HG03159 (cell line): ENCODE results near the gene MYF6.
A peak's percentile ranks its signal among the peaks of the same experiment; 100 is the strongest.
"Not testable (repeated sequence)": the region's sequence is repeated elsewhere in the genome, so short reads cannot be mapped to it uniquely, and the experiment has no call there.

ENCODE experiments used
- ATAC-seq: cut with Tn5 transposase; IDR thresholded peaks from one replicate; pipeline ENCODE4 v1.9.1; 2021; ENCODE audit warnings: mild to moderate bottlenecking, moderate library complexity; ENCODE audit not compliant: unreplicated experiment

MYF6 gene

DNA sequence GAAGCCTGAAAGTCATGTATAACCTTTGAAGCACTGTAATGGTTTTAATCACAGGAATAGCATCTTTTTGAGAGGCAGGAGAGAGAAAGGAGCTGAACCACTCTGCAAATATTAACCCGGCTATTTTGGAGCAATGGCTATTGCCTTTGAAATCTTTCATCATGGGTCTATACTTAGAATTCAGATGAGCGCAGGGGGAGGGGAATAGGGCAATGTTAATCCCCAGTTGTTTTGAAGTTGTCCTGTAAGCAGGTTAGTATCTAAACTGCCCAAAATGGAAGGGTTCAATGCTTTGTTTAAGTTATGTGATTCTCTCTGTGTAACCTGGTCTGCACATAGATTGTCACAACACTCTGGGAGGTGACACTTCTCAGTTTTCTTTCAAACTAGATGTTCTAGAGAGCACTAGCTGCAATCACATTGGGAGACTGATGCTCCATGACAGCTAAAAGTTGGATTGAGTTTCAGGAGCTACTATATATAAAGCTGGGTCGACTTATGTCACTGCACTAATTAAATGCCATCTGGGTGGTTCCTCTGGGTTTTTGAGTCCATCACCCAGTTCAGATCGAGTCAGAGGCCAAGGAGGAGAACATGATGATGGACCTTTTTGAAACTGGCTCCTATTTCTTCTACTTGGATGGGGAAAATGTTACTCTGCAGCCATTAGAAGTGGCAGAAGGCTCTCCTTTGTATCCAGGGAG, at the start of gene MYF6:
Gene MYF6 (plus strand): TSS at position 509 of the 704 bp plus-strand sequence. CDS start 86 bp downstream, at position 595.
- ATAC-seq, result no peak

DNA sequence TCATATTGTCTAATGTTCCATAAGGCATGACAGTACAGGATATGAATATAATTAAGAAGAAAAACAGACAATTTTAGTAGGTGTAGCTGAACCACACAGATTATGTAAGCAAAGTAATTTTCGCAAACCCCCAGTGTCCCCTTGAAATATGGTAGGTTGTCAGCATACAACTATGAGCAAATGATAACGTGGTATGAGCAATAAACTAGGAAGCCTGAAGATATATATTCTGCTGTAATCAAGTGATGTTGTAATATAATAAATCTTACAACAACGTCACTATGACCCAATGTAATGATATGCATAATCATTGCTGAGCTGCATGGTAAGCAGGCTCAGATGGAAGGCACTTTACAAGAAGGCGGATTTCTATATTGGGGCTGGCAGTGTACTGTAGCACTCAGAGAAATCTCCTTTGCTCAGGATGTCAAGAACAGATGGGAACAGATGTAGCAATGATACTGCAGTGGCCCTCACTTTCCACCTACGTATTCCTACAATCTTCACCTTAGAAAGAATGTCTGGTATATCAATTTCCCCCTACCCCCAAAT, 47.8 kb upstream of the MYF6 start:
- no peak for ATAC-seq

DNA sequence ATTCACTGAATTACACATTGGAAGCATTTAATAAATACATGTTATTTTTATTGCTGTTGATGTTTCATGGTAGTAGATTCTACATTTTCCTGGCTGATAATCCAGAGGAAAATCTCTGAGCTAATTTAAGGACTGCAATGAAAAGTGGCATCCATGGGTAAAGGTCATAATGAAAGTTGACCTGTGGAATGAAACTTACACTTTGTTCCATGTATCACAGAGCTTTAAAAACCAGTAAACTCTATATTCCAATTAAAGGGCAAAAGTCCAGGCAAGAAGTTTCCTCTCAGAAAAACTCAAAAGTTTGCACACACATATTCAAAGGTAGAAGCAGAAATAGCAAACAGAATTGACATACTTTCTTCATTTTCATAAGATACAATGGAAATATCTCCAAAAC, 44.8 kb upstream of the MYF6 start:
- ATAC-seq, result no peak

DNA sequence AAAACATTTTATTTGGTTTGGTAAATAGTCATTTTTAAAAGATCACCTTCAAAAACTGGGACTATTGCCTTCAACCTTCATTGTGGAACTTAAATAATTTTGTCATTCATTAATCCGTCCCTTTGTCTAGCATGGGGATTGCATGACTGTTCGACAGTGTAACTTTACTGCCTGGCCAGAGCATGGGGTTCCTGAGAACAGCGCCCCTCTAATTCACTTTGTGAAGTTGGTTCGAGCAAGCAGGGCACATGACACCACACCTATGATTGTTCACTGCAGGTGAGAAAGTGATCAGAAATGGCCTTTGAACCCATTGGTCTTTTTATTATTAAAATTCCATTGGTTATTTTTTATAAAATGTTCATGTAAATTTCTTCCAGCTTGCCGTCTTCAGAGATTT, 37.2 kb upstream of the MYF6 start:
- ATAC-seq, result no peak

DNA sequence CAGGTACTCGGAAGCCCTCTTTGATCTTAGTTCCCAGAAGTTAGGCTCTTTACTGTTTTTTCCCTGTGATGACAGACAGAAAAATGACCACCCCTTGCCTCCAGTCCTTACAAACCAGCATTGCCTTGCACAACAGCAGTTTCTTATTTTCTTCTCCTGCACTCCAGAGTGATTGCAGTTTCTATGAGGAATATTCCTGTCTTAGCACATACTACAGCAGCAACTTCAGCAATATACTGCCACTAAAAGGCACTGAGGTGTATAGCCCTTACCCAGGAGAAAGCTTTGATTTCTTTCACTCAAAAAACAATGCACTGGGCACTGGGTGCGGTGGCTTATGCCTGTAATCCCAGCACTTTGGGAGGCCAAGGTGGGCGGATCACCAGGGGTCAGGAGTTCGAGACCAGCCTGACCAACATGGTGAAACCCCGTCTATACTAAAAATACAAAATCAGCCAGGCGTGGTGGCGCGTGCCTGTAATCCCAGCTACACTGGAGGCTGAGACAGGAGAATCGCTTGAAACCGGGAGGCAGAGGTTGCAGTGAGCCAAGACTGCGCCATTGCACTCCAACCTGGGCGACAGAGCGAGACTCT, 31.3 kb upstream of the MYF6 start:
- not testable (repeated sequence) for ATAC-seq

DNA sequence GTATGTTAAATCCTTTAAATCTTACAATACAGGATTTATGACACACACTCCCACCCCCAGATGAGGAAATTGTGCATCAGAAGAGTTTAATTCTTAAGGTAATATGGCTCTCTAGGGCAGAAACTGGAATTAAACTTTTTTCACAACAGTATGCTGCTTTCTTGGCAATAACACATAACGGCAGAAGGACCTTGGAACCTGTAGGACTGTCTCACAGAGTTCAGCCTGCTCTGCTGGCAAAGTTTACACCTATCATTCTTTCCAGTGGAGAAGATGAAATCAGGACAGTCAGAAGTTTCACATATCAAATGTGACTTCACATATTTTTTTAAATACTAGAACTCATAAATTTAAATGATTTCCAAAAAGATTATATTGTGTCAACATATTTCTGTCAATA, 30.6 kb upstream of the MYF6 start:
- ATAC-seq, result no peak

DNA sequence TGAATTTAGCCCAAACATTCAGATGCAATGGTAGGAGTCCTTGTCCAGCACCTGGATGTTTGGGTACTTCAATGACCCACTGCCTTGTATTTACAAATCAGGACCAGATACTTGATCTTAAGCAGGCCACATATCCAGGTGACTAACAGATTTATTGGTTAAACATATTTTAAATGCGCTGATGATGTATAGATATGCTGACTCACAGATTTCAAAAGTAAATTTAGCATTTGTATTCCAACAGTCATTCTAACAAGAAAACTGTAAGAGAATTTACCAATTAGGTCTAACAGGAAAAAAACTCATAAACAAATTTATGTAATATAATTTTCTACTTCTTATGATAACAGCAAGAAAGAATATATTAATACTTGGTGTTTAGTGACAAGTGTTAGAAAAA, 29.4 kb upstream of the MYF6 start:
- ATAC-seq, result no peak

DNA sequence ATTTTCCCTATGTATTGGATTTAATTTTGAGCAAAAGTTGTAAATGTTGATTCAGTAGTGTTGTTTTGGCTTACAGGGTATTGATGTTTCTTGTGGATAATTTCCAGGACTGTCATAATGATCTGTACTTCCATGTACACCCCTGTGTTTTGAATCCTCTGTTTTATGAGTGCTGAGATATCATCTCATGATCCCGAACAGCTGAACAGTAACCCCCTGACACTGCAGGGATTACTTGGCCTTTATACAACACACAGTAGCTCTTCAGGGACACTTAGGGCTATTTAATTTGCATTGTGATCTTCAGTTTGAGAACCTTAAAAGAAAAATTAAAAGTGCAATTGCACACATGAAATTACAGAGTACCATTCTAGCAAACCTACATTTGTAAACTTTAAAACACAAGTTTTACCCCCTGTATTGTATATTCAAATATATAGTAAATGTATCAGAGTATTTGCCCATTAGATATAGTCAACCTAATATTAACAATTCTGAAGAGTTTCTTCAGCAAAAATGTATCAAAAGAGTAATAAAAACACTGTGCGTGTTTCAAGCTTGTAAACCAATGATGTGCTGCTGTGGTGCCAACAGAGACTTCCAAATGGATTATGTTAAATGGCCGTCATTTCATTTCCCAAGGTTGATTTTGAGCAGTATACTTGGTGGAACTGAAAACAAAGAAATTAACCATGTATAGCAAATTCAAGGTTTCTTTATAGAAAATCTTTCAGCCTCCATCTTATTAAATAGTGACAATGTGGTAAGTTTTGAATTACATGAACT, 27.9 kb upstream of the MYF6 start:
- no peak for ATAC-seq

DNA sequence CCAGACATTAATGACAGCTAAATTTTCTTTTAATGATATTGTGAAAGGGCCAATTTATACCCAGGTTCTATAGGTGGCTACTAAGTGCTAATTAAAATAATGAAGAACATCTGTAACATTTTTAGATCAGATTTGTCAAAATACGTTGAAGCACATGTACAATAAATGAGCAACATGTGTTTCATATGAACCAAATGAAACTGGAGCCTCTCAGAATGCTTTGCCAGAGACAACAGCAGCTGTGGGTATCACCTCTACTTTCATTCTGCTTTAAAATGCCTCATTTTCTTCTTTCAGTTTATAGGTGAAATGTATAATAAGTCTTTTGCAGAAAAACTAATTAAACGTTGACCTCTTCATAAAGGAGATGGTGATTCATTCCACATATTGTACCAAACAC, 26.1 kb upstream of the MYF6 start:
- ATAC-seq, result no peak

DNA sequence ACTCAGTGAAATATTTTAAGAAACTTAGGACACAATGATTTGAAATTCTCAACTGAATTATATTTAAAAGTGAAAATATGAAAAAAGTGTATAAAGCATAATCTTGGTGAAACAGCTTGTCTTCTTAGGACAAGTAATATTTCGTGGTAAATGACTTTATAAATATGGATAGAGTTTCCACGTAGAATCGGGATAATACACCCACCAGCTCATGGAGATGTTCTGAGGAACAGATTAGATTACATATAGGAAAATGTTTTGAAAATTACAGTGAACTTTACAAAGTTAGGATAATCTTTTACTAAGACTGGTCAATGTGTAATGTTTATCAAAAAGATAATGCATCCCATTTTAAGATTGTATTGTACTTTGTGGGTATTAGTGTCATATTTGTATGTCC, 25.6 kb upstream of the MYF6 start:
- no peak for ATAC-seq

DNA sequence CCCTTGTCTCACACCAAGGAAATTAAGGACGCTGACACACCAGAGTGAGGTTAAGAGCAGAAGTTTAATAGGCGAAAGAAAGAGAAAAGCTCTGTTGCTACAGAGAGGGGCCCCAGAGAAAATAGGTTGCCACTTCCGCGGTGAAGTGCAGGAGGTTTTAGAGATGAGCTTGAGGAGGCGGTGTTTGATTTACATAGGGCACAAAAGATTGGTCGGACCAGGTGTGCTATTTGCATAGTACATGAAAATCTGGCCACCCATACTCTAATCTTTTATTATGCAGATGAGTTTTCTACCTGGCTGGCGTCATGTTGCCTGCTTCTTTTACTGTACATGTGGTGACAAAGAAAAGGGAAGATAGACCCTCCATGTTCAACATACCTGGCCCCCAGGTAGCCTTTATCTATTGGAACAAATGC, 23.3 kb upstream of the MYF6 start:
- no peak for ATAC-seq

DNA sequence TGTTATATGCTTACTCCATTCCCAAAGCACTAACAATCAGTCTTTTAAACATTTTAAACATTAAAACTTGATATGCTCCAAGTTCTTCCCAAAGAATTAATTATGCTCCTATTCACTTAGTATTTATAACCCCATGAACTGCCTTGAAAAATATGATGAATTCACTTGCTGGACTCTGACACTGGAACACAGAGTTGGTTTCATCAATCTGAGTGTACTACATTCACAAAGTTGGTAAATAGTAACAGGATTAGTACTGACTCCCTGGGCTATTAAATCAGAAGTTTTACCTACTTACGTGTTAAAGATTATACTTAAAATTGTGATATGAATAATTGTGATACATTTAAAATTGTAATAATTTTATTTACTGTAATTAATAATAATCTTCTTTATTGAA, 17.3 kb upstream of the MYF6 start:
- ATAC-seq, result no peak

DNA sequence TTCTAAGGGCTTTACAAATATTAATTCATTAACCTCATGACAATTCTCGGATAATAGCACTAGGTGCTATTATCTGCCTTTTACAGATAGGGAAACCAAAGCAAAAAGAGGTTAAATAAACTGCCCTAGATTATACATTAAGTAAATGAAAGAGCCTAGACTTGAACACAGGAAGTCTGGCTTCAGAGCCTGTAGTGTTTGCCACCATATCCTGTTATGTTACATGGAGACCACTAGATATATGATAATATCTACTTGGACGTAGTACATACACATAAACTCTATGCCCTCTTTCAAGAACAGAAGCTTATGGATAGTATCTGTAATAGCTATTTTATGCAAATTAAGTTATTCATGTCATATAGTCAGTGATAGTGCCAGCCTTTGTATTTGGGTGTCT, 16.9 kb upstream of the MYF6 start:
- ATAC-seq, result no peak

DNA sequence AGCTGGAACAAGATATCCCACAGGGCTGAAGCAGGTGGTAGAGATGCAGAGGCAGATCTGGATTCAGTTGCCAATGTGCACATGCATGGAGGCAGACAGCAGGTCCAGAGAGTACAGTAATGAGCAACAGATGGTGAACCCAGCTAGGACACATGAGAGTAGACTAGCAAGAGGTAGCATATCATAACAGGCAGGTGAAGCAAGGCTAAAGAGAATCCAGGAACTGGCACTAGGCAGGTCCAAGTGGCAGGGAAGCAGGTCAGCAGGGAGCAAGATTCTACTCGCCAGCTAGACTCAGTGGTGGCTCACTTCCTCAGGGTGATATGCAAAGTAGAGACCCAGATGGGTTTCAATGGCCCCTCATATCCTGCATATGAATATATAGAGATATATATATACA, 15.3 kb upstream of the MYF6 start:
- ATAC-seq, result peak; percentile 67

DNA sequence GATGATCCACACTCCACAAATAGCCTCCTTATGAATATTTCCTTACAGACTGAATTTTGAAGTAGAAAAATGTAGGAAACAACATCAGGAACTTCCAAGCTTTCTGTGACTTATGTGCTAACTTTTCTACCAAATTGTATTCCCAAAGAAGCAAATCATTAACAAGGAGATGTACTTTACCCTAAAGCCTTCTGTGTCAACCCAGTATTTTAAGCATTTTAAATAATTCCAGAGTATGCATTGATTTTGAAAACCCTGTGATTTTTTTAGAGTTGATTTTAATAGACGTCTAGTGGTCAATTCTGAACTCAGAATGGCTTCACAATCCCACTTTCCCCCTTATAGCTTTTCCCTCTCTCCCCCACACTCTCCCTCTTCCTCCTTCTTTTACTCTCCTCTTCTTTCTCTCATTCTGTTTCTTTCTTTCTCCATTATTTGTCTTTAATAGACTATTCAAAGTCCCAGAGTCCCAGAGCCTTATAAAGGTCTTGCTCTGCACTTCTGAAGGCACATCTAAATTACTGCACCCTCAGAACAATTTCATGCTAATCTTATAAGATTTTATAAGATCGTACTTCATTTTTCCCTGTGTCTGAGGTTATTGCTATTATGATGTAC, 10.1 kb upstream of the MYF6 start:
- ATAC-seq, result no peak

DNA sequence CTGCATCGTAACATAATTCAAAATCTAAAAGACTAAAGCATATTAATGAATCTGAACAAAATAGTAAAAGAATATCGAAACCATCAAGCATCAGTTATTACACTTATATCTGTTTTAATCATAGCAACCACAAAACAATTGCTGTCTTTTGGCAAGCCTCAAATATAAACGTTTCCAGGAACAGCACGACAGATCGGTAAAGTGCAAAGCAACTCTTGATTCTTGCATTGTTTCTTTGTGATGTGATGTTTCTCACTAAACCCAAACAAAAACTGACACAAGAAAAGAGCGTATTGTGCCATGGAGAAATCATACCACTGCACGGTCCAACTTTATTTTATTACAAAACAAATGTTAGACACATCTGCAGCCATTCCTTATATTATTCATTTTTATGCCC, 9.2 kb upstream of the MYF6 start:
- ATAC-seq, result no peak

DNA sequence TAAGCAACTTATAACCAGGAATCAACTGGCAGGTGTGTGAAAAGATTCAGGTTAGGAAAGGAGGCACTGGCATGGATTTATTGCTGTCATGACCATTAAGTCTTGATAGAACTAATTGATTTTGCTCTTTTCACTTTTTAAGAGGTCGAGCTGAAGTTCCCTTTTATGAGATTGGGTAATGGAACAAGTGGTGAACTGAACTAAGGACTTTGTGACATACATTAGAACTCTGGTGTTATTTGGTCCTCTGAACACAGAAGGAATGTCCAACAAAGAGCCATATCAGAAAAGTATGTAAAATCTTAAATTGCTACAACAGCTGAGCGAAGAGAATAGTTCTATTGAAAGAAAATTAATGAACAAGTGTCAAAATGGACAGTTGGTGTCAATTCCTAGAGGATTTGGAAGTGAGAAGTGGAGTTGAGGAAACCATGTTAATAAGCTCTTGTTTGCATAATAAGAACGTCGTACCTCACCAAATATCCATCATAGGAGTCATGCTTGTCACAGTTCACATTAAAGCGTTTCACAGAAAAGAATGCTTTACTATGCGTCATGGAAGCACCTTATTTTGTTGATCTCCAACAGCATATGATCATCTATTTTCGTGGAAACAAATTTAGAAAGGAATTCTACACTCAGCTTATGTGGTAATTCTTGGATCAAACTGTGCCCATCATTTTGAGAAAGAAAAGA, 8.4 kb upstream of the MYF6 start:
- no peak for ATAC-seq

DNA sequence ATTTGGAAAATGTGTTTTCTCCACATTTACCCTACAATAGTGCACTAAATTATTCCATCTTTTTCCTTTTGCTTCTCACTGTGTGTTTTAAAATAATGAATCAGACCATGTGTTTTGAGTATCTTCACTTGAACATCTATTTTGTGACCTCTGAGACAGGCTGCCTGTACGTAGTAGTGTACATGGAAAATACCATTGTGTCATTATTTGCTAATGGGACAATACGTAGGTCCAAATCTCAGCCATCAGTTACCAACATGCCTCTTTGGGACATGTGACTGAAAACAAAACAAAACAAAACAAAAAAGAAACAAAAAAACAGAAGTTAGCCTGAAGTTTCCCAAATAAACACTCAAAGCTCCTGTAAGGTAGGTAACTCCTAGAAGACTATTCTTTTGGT, 7.1 kb upstream of the MYF6 start:
- ATAC-seq, result no peak

DNA sequence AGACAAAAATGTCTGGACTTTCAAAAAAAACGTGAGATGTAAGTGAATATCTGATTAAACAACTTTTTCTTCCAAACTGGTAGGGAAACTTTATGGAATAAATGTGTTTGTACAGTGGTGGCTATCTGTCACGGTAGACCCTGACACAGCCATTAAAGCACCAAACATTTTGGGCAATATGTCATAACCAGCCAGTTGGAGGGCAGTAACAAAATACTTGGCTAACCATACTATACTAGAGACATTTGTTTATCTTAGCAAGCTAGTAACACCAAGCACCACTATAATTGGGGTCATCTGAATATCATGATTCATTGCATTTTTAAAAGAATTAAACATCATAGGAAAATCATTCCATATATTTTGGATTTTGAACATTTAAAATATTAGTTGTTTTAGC, 6.0 kb upstream of the MYF6 start:
- no peak for ATAC-seq

DNA sequence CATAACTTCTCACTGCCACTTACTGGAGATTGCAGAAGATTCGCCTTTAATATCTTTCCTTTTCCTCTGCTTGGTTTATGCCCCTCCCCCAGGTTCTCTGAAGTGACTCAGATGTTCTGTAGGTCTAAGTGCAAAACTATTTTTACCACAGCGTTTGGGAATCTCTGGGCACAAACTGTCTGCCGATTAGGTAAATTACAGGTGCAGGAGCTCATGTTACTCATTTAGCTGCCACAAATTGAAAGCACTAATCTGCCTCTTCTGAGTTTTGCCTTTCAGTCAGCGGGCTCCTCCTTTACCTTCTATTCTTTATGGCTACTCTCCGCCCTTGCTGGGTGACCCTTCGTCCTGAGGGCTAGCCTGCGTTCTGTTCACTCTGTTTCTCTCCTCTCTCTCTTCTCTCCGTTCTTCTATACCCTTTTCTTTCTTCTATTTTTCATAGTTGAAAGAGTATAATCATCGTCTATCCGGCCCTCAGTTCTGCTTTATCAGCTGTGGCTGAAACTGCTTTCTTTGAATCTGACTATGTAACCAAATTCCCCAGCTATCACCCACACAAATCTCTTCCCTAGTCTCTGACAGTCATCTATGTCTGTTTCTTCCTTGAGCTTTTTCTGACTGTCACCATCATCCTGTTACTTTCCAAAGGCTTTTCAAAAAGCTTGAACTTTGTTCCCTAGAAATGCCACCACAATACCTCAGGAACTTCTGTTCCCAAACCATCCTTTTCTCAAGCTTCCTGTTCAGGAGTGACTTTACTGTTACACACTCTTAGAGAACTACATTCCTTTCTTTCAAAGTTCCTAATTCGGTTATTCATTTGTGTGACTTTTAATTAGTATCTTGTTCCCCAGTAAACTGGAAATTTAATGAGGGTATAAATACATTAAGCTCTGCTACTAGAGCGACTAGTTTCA, 4.3 kb upstream of the MYF6 start:
- ATAC-seq, result peak; percentile 79
